ENCODE results near the gene FAM236C.
"Not testable (repeated sequence)": the region's sequence is repeated elsewhere in the genome, so short reads cannot be mapped to it uniquely, and the experiment has no call there.

Gene FAM236C

DNA sequence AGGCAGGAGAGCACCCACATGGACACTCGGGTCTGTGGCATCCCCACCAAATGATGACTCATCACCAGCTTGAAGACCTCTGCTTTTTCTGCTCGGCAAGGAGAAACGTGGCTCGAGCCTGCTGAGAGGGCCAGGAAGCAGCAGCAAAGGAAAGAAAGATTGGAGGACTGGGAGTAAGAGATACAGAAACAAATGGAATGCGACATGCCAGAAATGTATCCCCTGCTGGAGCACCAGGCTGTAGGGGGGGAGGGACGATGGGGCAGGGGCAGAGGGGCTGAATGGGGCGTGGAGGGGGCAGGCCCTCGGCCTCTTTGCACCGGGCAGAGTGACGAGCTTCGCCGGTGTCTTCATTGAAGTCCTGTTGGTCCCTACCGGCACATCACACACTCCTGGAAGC is at the start of gene FAM236C:
Gene FAM236C (plus strand): TSS at position 301 of the 400 bp plus-strand sequence. CDS start 100 bp downstream, outside the sequence.
- not testable (repeated sequence) for DNase-seq

DNA sequence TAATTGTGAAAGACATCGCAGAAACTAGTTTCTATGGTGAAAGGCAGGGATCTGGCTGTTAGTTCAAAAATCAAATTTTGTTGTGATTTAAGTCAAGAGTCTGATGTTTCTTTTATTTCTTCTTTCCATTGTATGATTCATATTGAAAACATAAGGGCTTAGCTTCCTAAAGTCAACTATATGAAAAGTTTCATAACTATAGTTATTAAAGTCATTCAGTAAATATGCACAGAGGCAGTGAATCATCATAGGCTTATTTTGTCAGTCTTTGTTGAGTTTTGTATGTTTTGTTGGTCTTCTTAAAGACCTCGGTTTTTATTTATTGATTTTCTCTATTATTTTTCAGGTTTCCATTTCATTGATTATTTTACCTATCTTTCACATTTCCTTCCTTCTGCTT is 29.5 kb upstream of the FAM236C start:
- not testable (repeated sequence) for DNase-seq

DNA sequence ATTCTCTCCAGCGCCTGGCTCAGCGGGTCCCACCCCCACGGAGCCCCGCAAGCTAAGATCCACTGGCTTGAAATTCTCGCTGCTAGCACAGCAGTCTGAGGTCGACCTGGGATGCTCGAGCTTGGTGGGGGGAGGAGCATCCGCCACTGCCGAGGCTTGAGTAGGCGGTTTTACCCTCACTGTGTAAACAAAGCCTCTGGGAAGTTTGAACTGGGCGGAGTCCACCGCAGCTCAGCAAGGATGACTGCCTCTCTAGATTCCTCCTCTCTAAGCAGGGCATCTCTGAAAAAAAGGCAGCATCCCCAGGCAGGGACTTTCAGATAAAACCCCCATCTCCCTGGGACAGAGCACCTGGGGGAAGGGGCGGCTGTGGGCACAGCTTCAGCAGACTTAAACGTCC is 22.7 kb upstream of the FAM236C start:
- not testable (repeated sequence) for DNase-seq

DNA sequence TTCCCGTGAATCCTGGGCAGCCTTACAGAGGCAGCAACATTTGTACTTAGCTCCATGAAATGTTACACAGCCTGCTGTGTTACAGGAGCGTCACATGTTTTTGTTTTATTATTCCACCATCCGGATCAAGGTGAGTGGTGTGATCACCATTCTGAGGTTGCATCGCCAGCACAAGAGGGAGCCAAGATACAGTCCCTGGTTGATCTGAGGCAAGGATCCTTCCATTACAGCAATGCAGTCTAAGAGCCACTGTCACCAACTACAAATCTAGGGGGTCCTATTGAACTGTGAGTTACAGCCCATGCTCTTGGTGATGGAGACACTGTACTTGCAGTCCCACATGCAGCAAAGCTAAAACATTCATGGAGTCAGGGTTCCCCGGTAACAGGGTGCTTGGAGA is 3.7 kb downstream of the FAM236C start:
- DNase-seq: not testable (repeated sequence)

DNA sequence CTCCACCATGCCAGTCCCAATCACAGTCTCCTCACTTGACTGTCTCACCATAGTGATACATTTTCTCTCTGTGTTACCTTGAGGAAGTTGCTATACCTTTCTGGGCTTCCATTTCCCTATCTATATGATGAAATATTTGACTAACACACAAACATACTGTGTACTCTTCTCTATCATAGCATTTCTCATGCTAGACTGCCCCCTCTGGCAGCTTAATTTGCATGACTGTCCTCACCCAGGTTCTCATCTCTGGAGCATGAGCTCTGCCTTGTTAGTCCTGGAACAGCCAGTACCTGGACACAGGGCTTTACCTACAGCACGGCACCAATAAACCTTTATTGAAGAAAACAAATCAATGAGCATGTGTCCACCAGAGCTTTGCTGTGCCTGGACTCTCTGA is 19.9 kb downstream of the FAM236C start:
- DNase-seq: not testable (repeated sequence)

DNA sequence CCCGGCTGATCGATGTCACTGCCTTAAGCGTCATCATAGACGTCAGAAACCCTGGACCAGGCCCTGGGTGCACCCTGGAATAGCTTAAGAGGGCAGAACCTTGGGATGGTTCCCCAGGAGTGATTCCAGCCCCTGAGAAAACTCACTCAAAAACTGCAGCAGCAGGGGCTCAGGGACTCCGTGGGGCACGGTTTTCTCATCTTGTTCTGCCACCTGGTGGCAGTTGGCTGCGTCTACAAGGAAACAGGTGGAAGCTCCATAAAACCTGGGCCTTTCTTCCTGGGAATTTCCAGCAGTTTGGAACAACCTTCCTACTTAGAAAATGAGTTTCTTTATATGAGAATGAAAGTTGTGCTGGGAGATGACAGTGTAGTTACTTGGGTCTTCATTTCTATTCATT is 24.0 kb downstream of the FAM236C start:
- not testable (repeated sequence) for DNase-seq

DNA sequence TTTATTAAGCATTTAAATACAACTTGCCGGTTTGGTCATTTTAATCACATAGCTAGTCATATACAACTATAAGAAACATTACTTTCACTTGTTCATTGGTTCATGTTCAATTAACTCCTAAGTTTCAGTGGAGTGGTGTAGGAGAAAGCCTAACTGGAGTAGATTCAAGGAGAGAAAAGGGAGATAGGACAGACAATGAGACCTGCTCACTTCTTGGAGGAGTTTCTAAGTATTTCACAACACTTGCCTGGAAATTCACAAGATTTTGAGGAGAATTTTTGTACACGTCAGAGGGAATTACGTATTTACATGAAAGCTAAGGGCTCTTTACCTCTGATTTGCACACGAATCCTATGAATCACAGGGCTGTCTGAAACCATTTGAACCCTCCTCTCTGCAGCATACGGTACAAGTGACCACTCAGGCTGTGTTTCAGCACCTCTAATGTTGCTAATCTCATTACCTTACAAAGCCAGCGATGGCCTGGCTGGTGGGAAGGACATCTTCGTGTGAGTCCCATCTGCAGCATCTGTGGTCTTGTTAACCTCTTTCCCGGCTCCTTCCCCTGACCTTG is 24.6 kb downstream of the FAM236C start:
- not testable (repeated sequence) for DNase-seq

DNA sequence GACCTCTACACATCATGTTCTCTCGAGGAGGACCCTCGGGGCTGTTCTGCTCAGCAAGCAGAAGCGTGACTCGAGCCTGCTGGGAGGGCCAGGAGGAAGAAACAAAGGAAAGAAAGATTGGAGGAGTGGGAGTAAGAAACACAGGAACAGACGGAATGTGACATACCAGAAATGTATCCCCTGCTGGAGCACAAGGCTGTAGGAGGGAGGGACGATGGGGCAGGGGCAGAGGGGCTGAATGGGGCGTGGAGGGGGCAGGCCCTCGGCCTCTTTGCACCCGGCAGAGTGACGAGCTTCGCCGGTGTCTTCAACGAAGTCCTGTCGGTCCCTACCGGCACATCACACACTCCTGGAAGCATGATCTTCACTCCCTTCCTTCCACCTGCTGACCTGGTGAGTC is 25.5 kb downstream of the FAM236C start, which contains the start of gene FAM236A:
Gene FAM236A (plus strand): TSS at position 301 of the 400 bp plus-strand sequence. CDS start 57 bp downstream, at position 358.
- DNase-seq: not testable (repeated sequence)

DNA sequence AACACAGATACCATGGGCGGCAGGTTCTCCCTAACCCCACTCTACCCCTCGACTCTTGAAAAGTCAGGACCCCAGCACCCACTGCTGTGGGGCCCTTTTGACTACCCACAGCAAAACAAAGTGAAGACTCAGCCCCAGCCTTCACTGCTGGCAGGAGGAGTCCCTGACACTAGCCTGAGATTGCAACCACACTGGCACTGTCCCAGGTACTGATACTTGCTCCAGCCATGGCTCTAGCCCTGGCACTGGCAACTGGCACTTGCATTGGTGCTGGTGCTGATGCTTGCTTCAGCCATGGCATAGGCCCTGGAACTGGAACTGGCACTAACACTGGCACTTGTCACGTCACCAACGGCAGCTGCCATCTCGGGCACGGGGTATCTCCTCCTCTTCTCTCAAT is 29.9 kb downstream of the FAM236C start:
- DNase-seq: not testable (repeated sequence)

DNA sequence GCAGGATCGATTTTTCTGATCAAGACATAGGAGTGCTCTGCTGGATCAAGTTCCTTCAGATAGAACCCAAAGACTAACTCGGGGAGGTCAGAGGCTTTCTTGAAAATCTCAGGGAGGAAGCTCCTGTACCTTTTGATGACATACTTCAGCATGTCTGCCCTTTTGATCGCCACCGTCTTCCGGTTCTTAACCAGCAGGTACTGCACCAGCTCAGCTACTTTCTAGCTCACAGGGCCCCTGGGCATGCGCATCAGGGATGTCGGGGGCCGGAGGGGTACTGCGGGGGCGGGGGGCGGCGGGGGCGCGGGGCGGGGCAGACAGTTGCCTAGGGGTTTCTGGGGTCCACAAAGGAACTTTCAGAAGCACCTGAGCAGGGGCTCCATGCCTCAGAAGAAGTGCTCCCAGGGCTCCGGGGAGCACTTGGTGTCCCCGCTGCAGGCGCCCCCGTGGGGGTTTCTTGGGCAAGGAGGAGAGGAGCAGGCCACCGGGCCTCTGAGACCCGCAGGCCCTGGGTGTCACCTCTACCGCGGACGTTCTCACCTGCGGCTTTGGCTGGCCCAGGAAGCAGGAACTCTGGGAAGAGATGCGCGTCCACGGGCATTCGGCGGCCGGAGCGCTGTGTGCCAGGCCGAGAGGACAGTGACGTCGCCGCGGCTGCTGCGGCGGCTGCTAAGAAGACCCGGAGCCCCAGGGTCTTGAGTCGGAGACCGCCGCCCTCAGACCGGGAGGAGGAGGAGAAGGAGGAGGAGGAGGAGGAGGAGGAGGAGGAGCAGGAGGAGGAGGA is 30.8 kb downstream of the FAM236C start:
- DNase-seq: not testable (repeated sequence)

DNA sequence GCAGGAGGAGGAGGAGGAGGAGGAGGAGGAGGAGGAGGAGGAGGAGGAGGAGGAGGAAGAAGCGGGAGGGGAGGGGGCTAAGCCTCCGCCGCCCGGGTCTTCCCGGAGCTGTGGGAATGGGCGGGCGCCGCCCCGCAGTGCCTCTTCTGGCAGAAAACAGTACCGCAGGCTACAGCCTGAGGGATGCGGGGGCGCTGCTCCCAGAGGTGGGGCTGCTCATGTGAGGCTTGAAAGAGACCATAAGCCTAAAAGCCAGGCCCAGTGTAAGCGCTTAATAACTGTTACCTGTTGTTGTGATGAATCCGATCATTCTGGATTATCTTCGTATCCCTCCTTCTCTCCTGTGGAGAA is 31.4 kb downstream of the FAM236C start, which contains the start of gene DMRTC1:
Gene DMRTC1 (minus strand): TSS at position 19 of the 351 bp plus-strand sequence. CDS start 68,143 bp downstream, outside the sequence.
- not testable (repeated sequence) for DNase-seq

DNA sequence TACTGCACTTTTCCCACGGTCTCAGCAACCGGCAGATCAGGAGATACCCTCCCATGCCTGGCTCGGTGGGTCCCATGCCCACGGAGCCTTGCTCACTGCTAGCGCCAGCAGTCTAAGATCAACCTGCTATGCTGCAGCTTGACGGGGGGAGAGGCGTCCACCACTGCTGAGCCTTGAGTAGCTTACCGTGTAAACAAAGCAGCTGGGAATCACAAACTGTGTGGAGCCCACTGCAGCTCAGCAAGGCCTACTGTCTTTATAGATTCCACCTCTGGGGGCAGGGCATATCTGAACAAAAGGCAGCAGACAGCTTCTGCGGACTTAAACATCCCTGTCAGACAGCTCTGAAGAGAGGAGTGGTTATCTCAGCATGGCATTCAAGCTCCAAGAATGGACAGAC is 47.6 kb downstream of the FAM236C start:
- not testable (repeated sequence) for DNase-seq
